ENCODE data around the gene HOXC6. TPM values are rescaled to one million over a fixed set of nuclear protein-coding genes. Genes with fewer than 3 reads are reported as not detected.

Gene HOXC6
- total RNA-seq, 1 donor from 2014 or later = 0.32 TPM

- H3K27me3 Mint-ChIP-seq (ENCODE audit: unreplicated experiment) = peaks cover 39% of the 10 kb centered on the region
Observed at GRCh38 chr12:54034785-54035310, 6.6 kb downstream of the HOXC6 start.

GRCh38 chr12:54035568-54036264 lies 7.5 kb downstream of the HOXC6 start:
- H3K27me3 Mint-ChIP-seq (ENCODE audit: unreplicated experiment) = peaks cover 39% of the 10 kb centered on the region
- H3K36me3 Mint-ChIP-seq (ENCODE audit: unreplicated experiment) = no peaks in the 10 kb centered on the region
- TF ChIP-seq CTCF (IDR thresholded peaks at IDR 0.05; ENCODE audit: partially characterized antibody, unreplicated experiment) = no peak
- H3K4me1 Mint-ChIP-seq (ENCODE audit: low read depth, unreplicated experiment) = peaks cover 2% of the 10 kb centered on the region
- H3K4me3 Mint-ChIP-seq (ENCODE audit: unreplicated experiment) = no peak overlapping the region
- DNase-seq = no peak
- H3K9me3 Mint-ChIP-seq (ENCODE audit: unreplicated experiment) = peaks cover 6% of the 10 kb centered on the region
- no peak overlapping the region for H3K27ac Mint-ChIP-seq (ENCODE audit: unreplicated experiment)

More at GRCh38 chr12:54034785-54035310, 6.6 kb downstream of the HOXC6 start:
- no peaks in the 10 kb centered on the region for H3K36me3 Mint-ChIP-seq (ENCODE audit: unreplicated experiment)
- peaks cover 5% of the 10 kb centered on the region for H3K9me3 Mint-ChIP-seq (ENCODE audit: unreplicated experiment)
- no peak overlapping the region for H3K27ac Mint-ChIP-seq (ENCODE audit: unreplicated experiment)
- H3K4me1 Mint-ChIP-seq (ENCODE audit: low read depth, unreplicated experiment) = peaks cover 4% of the 10 kb centered on the region
- H3K4me3 Mint-ChIP-seq (ENCODE audit: unreplicated experiment) = no peak overlapping the region
- no peak for DNase-seq
- no peak for TF ChIP-seq CTCF (IDR thresholded peaks at IDR 0.05; ENCODE audit: partially characterized antibody, unreplicated experiment)

GRCh38 chr12:54036620-54037359 lies 8.6 kb downstream of the HOXC6 start:
- no peak overlapping the region for H3K4me3 Mint-ChIP-seq (ENCODE audit: unreplicated experiment)
- peaks cover 37% of the 10 kb centered on the region for H3K27me3 Mint-ChIP-seq (ENCODE audit: unreplicated experiment)
- no peak for TF ChIP-seq CTCF (IDR thresholded peaks at IDR 0.05; ENCODE audit: partially characterized antibody, unreplicated experiment)
- H3K9me3 Mint-ChIP-seq (ENCODE audit: unreplicated experiment) = peaks cover 6% of the 10 kb centered on the region
- no peak for DNase-seq
- H3K4me1 Mint-ChIP-seq (ENCODE audit: low read depth, unreplicated experiment) = peaks cover 2% of the 10 kb centered on the region
- no peaks in the 10 kb centered on the region for H3K36me3 Mint-ChIP-seq (ENCODE audit: unreplicated experiment)
- no peak overlapping the region for H3K27ac Mint-ChIP-seq (ENCODE audit: unreplicated experiment)

GRCh38 chr12:54037360-54038283 lies 9.4 kb downstream of the HOXC6 start:
- Mint-ChIP-seq H3K27me3 (ENCODE audit: unreplicated experiment) (peaks cover 34% of the 10 kb centered on the region), H3K9me3 (ENCODE audit: unreplicated experiment) (peaks cover 6% of the 10 kb centered on the region), H3K4me3 (ENCODE audit: unreplicated experiment) (no peak overlapping the region), H3K27ac (ENCODE audit: unreplicated experiment) (no peak overlapping the region), H3K4me1 (ENCODE audit: low read depth, unreplicated experiment) (peaks cover 2% of the 10 kb centered on the region), H3K36me3 (ENCODE audit: unreplicated experiment) (no peaks in the 10 kb centered on the region)
- no peak for DNase-seq
- no peak for TF ChIP-seq CTCF (IDR thresholded peaks at IDR 0.05; ENCODE audit: partially characterized antibody, unreplicated experiment)
